GM19452 (cell line): ENCODE data around the gene ACOX2.

ENCODE experiments used
- ATAC-seq: cut with Tn5 transposase; IDR thresholded peaks from one replicate; pipeline ENCODE4 v1.9.1; 2021; ENCODE audit not compliant: unreplicated experiment

Gene ACOX2

DNA sequence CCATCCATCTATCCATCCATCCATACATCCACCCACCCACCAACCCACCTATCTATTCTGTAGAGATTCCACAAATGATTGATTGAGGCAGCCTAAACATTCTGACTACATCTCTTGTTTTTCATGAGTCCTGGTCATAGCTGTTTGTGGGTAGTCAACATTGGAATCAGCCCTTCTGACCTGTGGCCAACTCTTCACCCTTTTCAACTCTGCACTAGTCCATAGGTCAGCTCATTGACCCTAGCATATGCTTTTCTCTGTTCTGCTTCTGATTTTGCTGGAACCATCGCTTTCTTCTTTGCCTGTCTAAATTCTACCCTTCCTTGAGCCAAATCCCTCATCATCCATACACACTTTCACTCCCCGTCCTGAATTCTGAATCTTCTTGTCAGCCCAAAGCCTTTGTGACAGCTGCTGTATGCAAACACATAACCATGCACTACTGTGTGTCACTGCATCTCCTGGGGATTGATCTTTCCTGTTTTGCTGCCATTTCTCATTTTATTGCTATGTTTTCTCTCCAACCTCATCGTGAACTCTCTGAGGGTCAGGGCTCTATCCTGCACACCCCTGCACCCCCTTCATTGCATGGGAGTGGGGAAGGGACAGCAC, 61.9 kb downstream of the ACOX2 start:
- ATAC-seq = no peak

DNA sequence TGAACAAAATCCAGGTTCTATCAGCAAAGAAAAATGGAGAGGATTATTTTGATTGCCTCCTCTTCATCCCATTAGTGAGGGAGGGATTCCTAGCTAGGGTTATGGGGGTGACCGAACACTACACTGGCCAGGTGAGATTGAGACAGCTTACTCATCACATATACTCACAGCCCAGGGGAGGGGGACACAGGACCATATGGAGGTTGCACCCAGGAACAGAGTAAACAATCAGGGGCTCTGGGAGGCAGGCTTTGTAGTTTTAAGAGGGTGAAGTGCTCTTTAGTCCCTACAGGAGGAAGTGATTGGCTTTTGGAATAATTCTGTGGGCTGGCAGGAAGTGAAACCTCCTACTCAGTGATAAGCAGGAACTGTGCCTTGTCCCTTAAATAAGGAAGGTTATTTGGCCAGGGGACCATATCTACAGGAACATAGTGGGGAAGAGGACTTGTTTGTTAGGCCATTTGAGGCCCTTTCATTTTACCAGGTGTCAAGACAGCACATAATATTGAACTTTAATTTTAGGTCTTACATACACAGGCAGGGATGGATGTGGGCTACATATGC, 62.6 kb downstream of the ACOX2 start:
- no peak for ATAC-seq

DNA sequence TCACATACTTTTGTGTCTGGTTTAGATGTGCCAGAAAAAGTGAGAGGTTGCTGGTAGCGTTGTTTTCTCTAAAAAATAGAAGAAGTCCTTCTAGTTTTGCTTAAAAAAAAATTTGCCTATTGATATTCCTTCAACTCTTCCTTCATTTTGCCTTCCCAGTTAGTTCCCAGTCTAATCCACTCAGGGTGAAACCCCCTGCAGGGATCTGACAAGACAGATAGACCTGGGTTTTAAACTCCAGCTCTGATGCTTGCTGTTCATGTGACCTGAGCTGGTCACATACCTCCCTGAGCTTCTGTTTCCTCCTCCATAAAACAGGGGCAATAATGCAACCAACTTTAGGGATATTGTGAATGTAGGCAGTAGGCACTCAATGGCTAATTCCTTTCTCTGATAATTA, 63.7 kb downstream of the ACOX2 start:
- no peak for ATAC-seq

DNA sequence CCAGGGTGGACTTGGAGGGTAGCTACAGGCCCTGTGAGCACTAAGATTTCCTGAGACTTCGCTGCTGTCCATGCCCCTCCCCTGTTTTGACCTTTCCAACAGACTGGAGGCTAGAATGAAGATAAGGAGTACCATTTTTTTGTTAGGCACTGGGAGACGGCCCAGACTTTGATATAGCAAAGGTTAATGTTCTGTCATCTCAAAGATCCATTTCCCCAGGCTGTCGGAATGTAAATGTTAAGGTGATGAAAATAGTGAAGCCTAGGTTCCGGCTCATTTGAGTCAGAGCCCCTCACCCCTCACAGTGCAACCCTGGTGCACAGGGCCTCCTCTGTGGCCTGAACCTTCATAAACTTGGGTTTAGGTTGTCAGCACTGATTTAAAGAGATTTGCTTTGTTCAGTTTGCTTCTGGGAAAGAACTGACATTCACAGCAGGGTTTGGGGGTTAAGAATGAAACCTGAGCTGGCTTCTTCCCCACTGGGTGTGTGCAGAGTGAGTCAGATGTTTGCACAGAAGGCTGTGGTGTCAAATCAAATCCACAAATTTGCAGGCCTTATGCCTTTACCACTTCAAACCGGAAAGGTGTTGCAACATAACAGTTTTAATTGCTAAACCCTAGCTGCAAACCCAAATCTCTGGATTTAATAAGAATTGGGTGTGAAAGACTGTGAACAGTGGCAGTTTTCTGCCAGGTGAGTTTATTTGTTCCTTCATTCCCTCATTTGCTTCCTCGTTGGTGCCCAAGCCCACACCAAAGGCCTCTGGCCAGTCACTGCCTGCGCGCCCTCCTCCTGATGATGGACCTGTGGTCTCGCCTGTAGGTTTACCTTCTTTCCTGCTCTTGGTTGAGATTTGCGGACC, 65.7 kb downstream of the ACOX2 start:
- ATAC-seq = no peak

DNA sequence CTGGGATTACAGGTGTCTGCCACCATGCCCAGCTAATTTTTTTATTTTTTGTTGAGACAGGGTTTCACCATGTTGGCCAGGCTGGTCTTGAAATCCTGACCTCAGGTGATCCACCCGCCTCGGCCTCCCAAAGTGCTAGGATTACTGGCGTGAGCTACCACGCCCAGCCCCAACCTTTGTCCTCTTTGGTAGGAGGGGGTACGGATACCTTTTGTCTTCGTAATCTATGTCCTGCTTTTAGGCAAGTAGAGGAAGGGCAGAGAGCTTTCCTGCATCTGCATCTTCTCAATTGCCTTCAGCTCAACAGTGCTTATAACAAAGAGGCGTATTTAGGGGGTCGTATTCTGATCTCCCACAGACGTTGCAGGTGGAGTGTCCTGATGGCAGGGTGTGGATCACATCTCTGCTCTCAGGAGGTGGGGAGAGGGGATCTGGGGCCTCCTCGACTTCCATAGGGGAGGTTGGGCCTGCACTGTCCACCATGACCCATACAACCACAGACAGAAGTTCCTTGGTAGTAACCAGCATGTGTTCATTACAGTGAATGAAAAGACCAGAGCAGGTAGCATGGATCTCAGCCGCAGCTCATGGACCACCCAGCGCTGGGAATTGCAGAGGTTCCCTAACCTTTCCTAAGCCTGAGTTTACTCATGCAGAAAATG, 66.5 kb downstream of the ACOX2 start:
- ATAC-seq = no peak

DNA sequence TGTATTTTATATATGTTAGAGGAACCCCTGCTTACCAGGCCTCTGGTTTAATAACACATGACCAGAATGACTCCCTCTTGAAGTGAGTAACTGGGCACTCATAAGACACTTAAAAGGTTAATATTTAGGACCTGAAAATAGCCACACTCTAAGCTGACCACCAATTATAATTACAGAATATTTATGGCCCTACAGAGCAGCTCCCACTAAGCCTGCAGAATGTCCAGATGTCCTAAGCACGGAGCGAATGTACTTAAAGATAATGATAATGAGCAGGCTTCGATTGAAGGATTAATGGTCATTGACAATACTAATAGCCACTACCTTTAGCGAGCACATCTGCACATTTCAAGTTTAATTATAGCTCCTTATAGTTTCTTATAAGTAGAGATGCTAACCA, 67.9 kb downstream of the ACOX2 start:
- no peak for ATAC-seq

DNA sequence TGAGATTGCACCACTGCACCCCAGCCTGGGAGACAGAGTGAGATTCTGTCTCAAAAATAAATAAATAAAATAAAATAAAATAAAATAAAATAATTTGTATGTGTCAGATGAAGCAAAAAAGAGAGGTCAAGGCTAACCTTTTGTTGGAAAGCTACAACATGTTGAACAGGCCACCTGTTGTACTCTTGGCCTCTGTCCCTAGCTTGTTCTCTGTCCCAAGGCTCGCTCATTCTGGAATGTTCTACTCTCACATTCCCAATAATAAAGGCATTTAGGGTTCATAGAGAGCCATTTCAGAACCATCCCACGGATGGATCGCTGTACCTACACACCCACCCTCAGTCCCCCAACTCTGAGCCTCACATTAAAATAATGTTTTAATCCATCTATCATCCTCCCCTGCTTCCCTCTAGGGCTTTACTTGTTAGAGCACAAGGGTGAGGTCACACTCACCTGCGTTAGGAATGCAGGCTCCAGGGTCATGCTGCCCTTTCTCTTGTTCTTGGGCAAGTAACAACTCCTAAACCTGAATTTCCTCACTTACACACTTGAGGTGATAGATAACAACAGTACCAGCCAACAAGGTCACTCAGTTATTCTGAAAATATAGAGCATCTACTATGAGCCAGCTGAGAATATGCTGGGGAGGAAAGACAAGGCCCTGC, 70.0 kb downstream of the ACOX2 start:
- ATAC-seq = no peak

DNA sequence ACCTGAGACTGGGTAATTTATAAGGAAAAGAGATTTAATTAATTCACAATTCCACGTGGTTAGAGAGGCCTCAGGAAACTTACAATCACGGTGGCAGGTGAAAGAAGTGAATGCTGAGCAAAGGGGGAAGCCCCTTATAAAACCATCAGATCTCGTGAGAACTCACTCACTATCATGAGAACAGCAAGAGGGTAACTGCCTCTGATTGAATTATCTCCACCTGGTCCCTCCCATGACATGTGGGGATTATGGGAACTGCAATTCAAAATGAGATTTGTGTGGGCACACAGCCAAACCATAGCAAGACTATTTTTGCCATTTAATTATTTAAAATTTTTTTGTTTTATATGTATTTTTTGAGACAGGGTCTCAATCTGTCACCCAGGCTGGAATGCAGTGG, 72.1 kb downstream of the ACOX2 start:
- no peak for ATAC-seq

DNA sequence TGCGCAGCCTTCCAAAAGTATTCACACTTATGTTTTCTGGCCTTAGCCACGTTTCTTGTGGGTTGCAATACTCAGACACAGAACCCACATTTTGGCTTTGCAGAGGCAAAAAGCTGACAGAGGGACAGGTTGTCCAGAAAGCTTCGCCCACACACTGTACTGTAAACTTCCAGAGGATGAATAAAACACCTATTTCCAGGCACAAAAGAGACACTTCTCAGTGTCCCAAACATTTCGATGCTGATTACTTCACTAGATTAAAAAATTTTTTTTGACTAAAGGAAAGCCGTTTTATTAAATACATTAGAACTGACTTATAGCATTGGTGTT, 73.1 kb downstream of the ACOX2 start:
- ATAC-seq = no peak

DNA sequence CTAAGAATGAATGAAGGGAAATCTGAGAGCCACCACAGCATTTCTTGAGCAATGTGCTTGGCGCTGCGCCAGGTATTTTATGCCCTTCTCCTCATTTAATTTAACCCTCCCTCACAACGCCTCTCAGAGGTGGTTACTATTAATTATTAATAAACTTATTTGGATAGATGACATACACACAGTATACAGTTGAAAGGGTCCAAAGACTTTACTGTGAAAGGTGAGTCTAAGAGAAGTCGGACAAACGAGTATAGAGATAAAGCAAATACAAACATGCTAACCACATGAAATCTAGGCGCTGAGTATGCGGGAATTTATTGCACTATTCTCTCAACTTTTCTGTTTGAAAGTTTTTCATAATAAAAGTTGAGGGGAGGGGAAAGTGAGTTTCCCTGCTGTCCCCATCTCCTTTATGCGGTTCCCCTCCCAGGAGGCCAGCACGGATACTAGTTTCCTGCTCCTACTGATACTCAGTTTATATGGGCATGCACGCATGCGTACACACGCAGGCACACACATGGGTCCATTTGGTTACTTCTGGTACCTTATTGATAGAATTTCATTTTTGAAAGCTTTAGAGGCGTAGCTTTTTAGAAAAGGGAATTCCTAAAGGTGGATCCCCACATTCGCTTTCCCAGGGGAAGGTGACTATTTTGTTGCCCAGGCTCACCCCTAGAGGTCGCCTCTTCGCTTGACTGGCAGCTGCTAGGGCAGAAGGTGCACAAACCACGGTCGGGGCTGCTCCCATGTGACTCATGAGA, 73.6 kb downstream of the ACOX2 start:
- peak; percentile 90 for ATAC-seq

DNA sequence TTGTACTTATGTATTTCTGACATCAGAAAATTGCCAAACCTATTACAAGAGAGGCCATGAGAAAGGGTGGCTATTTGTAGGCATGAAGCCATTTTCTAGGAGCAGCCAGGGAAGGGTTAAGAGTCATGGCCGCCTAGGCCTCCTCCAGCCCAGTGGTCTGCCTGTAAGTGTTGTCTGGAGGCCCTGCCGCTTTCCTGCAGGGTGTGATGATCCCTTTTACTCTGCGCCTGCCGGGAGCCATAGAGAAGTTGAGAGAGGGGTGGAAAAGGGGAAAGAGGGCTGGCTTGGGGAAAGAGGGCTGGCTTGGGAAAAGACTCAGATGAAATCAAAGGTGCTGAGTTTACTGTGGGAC, 74.2 kb downstream of the ACOX2 start:
- ATAC-seq = no peak

DNA sequence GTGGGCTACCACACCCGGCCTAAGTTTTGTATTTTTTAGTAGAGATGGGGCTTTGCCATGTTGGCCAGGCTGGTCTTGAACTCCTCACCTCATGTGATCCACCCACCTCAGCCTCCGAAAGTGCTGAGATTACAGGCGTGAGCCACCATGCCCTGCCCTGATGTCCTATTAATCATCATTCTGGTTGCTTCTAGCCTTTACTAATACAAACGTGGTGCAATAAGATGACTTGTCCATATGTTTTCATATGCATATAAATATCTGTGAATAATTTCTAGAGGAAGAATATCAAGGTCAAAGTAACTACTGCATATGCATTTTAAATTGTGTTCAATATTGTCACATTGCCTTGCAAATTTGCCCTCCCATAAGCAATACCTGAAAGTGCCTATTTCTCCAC, 77.8 kb downstream of the ACOX2 start:
- ATAC-seq = no peak
